ENCODE data around the gene GHR.

Gene GHR

GRCh38 chr5:42605490-42605889 is 182.3 kb downstream of the GHR start:
- H3K4me3 ChIP-seq (ENCODE audit: low read length) = no peak overlapping the region
- no peak for TF ChIP-seq ZNF274 (IDR thresholded peaks at IDR 0.05; ENCODE audit: low read depth, low read length)

- no peak overlapping the region for H3K4me3 ChIP-seq (ENCODE audit: low read length)
- TF ChIP-seq ZNF274 (IDR thresholded peaks at IDR 0.05; ENCODE audit: low read depth, low read length) = no peak
Measured at GRCh38 chr5:42606464-42606869, 183.2 kb downstream of the GHR start.

DNA sequence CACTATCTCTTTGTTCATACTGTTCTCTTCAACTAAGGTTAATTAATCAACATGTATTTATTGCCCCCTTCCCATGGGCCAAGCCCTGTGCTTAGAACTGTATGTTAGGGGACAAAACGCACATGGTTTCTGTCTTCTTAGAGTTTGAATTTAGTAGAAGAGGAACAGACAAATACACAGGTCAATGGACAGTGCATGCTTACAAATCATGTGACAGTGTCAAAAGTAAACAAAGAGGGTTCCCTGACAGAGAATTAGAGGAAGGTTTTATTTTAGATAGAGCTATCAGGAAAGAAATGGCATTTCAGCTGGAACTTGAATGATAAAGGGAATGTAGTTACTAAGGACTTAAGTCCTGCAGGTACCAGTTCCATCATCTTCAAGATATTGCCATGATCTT is 188.2 kb downstream of the GHR start:
- H3K4me3 ChIP-seq (ENCODE audit: low read length) = no peak overlapping the region
- TF ChIP-seq ZNF274 (IDR thresholded peaks at IDR 0.05; ENCODE audit: low read depth, low read length) = no peak

GRCh38 chr5:42612750-42613366 is 189.6 kb downstream of the GHR start:
- H3K4me3 ChIP-seq (ENCODE audit: low read length) = no peak overlapping the region
- TF ChIP-seq ZNF274 (IDR thresholded peaks at IDR 0.05; ENCODE audit: low read depth, low read length) = no peak

DNA sequence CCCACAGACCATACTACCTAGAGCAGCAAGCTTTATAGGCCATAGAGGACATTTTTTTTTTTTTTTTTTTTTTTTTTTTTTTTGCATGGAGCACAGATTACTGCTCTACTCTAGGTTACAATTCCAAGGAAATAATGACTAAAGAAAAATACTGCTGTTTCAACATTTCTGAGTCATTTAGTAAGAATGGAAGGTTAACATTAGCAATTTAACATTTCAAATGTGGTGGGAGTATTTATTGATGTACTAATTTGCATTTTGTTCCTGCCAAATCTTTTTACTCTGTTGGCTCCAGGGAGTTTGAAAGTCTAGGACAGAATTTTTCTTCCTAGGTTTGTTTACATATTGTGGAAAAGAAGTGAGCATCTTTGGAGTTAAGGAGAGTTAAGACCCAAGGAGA is 191.3 kb downstream of the GHR start:
- TF ChIP-seq ZNF274 (IDR thresholded peaks at IDR 0.05; ENCODE audit: low read depth, low read length) = no peak
- H3K4me3 ChIP-seq (ENCODE audit: low read length) = no peak overlapping the region

GRCh38 chr5:42620579-42621216 is 197.5 kb downstream of the GHR start:
- H3K4me3 ChIP-seq (ENCODE audit: low read length) = no peak overlapping the region
- TF ChIP-seq ZNF274 (IDR thresholded peaks at IDR 0.05; ENCODE audit: low read depth, low read length) = no peak

GRCh38 chr5:42621242-42621641 is 198.0 kb downstream of the GHR start:
- H3K4me3 ChIP-seq (ENCODE audit: low read length) = no peak overlapping the region
- TF ChIP-seq ZNF274 (IDR thresholded peaks at IDR 0.05; ENCODE audit: low read depth, low read length) = no peak

GRCh38 chr5:42621662-42622061 is 198.4 kb downstream of the GHR start:
- no peak for TF ChIP-seq ZNF274 (IDR thresholded peaks at IDR 0.05; ENCODE audit: low read depth, low read length)
- no peak overlapping the region for H3K4me3 ChIP-seq (ENCODE audit: low read length)

- no peak overlapping the region for H3K4me3 ChIP-seq (ENCODE audit: low read length)
- TF ChIP-seq ZNF274 (IDR thresholded peaks at IDR 0.05; ENCODE audit: low read depth, low read length) = no peak
Measured at GRCh38 chr5:42624912-42625311, 201.7 kb downstream of the GHR start.

GRCh38 chr5:42626462-42626861 is 203.2 kb downstream of the GHR start:
- no peak overlapping the region for H3K4me3 ChIP-seq (ENCODE audit: low read length)
- TF ChIP-seq ZNF274 (IDR thresholded peaks at IDR 0.05; ENCODE audit: low read depth, low read length) = no peak

DNA sequence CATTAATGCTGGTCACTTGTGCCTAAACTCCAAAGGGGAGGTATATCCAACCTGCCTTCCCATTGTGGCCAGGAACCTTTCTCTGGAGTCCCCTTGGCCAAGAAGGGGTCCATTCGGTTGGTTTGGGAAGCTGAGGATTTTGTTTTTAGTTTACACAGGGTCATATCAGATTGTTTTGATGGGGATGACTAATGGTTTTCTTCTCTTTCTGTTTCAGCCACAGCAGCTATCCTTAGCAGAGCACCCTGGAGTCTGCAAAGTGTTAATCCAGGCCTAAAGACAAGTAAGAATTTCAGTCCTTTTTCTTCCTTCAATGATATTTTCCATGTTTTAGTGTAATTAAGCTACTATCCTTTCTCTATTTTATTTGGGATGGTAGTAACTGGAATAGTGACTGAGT is 205.6 kb downstream of the GHR start:
- TF ChIP-seq ZNF274 (IDR thresholded peaks at IDR 0.05; ENCODE audit: low read depth, low read length) = no peak
- H3K4me3 ChIP-seq (ENCODE audit: low read length) = no peak overlapping the region

- no peak overlapping the region for H3K4me3 ChIP-seq (ENCODE audit: low read length)
- no peak for TF ChIP-seq ZNF274 (IDR thresholded peaks at IDR 0.05; ENCODE audit: low read depth, low read length)
Measured at GRCh38 chr5:42629284-42629683, 206.0 kb downstream of the GHR start.

DNA sequence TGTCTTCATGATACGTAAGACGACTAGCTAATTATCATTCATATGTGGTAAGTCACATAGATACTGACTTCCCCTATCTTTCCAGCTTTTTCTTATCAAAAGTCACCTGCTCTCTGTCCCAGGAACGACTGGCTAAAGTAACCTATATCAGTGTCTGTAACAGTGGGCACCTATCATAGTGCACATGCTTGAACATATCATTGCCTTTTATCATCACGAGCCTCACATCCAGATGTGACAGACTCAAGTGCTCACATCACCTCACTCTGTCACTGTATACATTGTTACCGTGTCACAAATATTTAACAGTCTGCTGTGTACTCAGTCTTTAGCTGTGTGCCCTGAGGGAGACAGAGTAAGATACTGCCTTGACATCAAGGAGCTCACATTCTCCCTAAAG is 208.0 kb downstream of the GHR start:
- H3K4me3 ChIP-seq (ENCODE audit: low read length) = no peak overlapping the region
- TF ChIP-seq ZNF274 (IDR thresholded peaks at IDR 0.05; ENCODE audit: low read depth, low read length) = no peak

DNA sequence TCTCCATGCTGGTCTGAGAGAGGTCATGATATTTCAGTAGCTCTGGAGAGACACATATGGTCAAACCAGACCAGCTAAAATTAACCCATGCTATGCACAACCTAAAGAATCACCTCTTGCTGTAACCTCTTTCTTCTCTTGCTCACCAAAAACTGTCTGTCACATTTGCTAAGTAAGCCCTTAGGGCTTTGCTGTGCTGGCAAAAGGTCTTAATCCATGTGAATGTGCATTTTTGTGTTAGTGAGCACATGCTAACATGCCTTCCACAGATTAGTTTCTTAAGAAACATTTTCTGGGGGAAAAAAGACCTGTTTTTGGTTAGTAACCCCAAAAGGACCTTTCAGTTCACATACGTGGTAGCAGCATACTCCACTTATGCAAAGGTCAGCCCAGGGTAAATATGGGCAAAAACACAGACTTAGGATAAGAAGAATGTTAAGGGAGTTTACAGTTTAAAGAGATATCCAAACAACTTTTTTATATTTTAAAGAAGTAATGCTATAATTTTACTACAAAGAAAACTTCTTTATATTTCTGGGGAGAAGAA is 209.2 kb downstream of the GHR start:
- no peak for TF ChIP-seq ZNF274 (IDR thresholded peaks at IDR 0.05; ENCODE audit: low read depth, low read length)
- H3K4me3 ChIP-seq (ENCODE audit: low read length) = no peak overlapping the region

- no peak for TF ChIP-seq ZNF274 (IDR thresholded peaks at IDR 0.05; ENCODE audit: low read depth, low read length)
- no peak overlapping the region for H3K4me3 ChIP-seq (ENCODE audit: low read length)
Measured at GRCh38 chr5:42634575-42634974, 211.3 kb downstream of the GHR start.
